ENCODE measurements around the gene STEAP2.

The STEAP2 gene

GRCh38 chr7:90224195-90224594 is 12.7 kb downstream of the STEAP2 start:
- H3K9me3 ChIP-seq (ENCODE audit: insufficient read depth, low read length): no peaks in the 10 kb centered on the region
- no peak for TF ChIP-seq SUZ12 (IDR thresholded peaks at IDR 0.05; ENCODE audit: extremely low read depth, insufficient read depth, insufficient read length)
- no peak for TF ChIP-seq YY1 (IDR thresholded peaks at IDR 0.05; ENCODE audit: insufficient read depth, insufficient read length)
- TF ChIP-seq ZNF274 (IDR thresholded peaks at IDR 0.05; ENCODE audit: low read depth, low read length): no peak
- H3K27me3 ChIP-seq (ENCODE audit: insufficient read depth, insufficient read length): no peaks in the 10 kb centered on the region
- no peaks in the 10 kb centered on the region for H3K4me1 ChIP-seq (ENCODE audit: insufficient read depth, insufficient read length)
- no peak overlapping the region for H3K9ac ChIP-seq (ENCODE audit: insufficient read length, low read depth)
- no peak overlapping the region for H3K4me3 ChIP-seq (ENCODE audit: insufficient read length, low read depth)
- DNase-seq (ENCODE audit: low read depth, low spot score): peak; percentile 77
- no peaks in the 10 kb centered on the region for H3K36me3 ChIP-seq (ENCODE audit: insufficient read depth, insufficient read length, low read length)

- H3K4me1 ChIP-seq (ENCODE audit: insufficient read depth, insufficient read length): no peaks in the 10 kb centered on the region
- DNase-seq (ENCODE audit: low read depth, low spot score): no peak
- no peaks in the 10 kb centered on the region for H3K36me3 ChIP-seq (ENCODE audit: insufficient read depth, insufficient read length, low read length)
- TF ChIP-seq YY1 (IDR thresholded peaks at IDR 0.05; ENCODE audit: insufficient read depth, insufficient read length) (no peak), ZNF274 (IDR thresholded peaks at IDR 0.05; ENCODE audit: low read depth, low read length) (no peak), SUZ12 (IDR thresholded peaks at IDR 0.05; ENCODE audit: extremely low read depth, insufficient read depth, insufficient read length) (no peak)
- no peaks in the 10 kb centered on the region for H3K9me3 ChIP-seq (ENCODE audit: insufficient read depth, low read length)
- H3K27me3 ChIP-seq (ENCODE audit: insufficient read depth, insufficient read length): no peaks in the 10 kb centered on the region
- H3K9ac ChIP-seq (ENCODE audit: insufficient read length, low read depth): no peak overlapping the region
- no peak overlapping the region for H3K4me3 ChIP-seq (ENCODE audit: insufficient read length, low read depth)
These were observed 13.6 kb downstream of the STEAP2 start for GRCh38 chr7:90225181-90225580.

GRCh38 chr7:90225601-90226000 is 14.1 kb downstream of the STEAP2 start:
- Histone ChIP-seq H3K4me3 (ENCODE audit: insufficient read length, low read depth) (no peak overlapping the region), H3K36me3 (ENCODE audit: insufficient read depth, insufficient read length, low read length) (no peaks in the 10 kb centered on the region)

GRCh38 chr7:90227259-90227658 is 15.7 kb downstream of the STEAP2 start:
- H3K36me3 ChIP-seq (ENCODE audit: insufficient read depth, insufficient read length, low read length): no peaks in the 10 kb centered on the region
- H3K9ac ChIP-seq (ENCODE audit: insufficient read length, low read depth): no peak overlapping the region
- TF ChIP-seq SUZ12 (IDR thresholded peaks at IDR 0.05; ENCODE audit: extremely low read depth, insufficient read depth, insufficient read length): no peak
- no peak for TF ChIP-seq ZNF274 (IDR thresholded peaks at IDR 0.05; ENCODE audit: low read depth, low read length)
- no peak for TF ChIP-seq YY1 (IDR thresholded peaks at IDR 0.05; ENCODE audit: insufficient read depth, insufficient read length)
- no peaks in the 10 kb centered on the region for H3K4me1 ChIP-seq (ENCODE audit: insufficient read depth, insufficient read length)
- no peaks in the 10 kb centered on the region for H3K27me3 ChIP-seq (ENCODE audit: insufficient read depth, insufficient read length)
- no peak for DNase-seq (ENCODE audit: low read depth, low spot score)
- no peaks in the 10 kb centered on the region for H3K9me3 ChIP-seq (ENCODE audit: insufficient read depth, low read length)
- no peak overlapping the region for H3K4me3 ChIP-seq (ENCODE audit: insufficient read length, low read depth)

More at GRCh38 chr7:90225601-90226000, 14.1 kb downstream of the STEAP2 start:
- DNase-seq (ENCODE audit: low read depth, low spot score): no peak
- Histone ChIP-seq H3K9ac (ENCODE audit: insufficient read length, low read depth) (no peak overlapping the region), H3K27me3 (ENCODE audit: insufficient read depth, insufficient read length) (no peaks in the 10 kb centered on the region), H3K9me3 (ENCODE audit: insufficient read depth, low read length) (no peaks in the 10 kb centered on the region), H3K4me1 (ENCODE audit: insufficient read depth, insufficient read length) (no peaks in the 10 kb centered on the region)
- no peak for TF ChIP-seq YY1 (IDR thresholded peaks at IDR 0.05; ENCODE audit: insufficient read depth, insufficient read length)
- no peak for TF ChIP-seq SUZ12 (IDR thresholded peaks at IDR 0.05; ENCODE audit: extremely low read depth, insufficient read depth, insufficient read length)
- TF ChIP-seq ZNF274 (IDR thresholded peaks at IDR 0.05; ENCODE audit: low read depth, low read length): no peak

- no peak for DNase-seq (ENCODE audit: low read depth, low spot score)
- no peaks in the 10 kb centered on the region for H3K9me3 ChIP-seq (ENCODE audit: insufficient read depth, low read length)
- H3K36me3 ChIP-seq (ENCODE audit: insufficient read depth, insufficient read length, low read length): no peaks in the 10 kb centered on the region
- no peak overlapping the region for H3K4me3 ChIP-seq (ENCODE audit: insufficient read length, low read depth)
- no peak overlapping the region for H3K9ac ChIP-seq (ENCODE audit: insufficient read length, low read depth)
- no peak for TF ChIP-seq YY1 (IDR thresholded peaks at IDR 0.05; ENCODE audit: insufficient read depth, insufficient read length)
- no peak for TF ChIP-seq ZNF274 (IDR thresholded peaks at IDR 0.05; ENCODE audit: low read depth, low read length)
- no peak for TF ChIP-seq SUZ12 (IDR thresholded peaks at IDR 0.05; ENCODE audit: extremely low read depth, insufficient read depth, insufficient read length)
- H3K27me3 ChIP-seq (ENCODE audit: insufficient read depth, insufficient read length): no peaks in the 10 kb centered on the region
- no peaks in the 10 kb centered on the region for H3K4me1 ChIP-seq (ENCODE audit: insufficient read depth, insufficient read length)
These were observed 18.1 kb downstream of the STEAP2 start for GRCh38 chr7:90229682-90230081.

DNA sequence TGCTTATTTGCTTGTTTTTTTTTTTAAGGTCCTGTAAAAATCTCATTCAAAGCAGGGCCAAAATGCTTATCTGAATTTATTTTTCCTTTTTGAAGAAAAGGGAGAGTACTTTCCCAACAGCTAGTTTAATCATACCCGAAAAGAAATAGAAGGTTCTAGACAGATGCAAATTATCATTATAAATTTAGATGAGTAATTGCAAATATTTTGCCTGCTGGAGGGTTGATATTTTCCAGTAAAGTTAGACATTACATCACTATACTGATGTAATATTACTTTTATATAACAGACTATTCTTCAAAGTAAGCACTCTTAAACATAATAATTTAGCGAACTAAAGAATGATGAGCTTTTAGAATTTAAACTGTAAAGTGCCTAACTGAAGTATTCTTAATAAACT is 19.3 kb downstream of the STEAP2 start:
- Histone ChIP-seq H3K4me3 (ENCODE audit: insufficient read length, low read depth) (no peak overlapping the region), H3K4me1 (ENCODE audit: insufficient read depth, insufficient read length) (no peaks in the 10 kb centered on the region), H3K36me3 (ENCODE audit: insufficient read depth, insufficient read length, low read length) (no peaks in the 10 kb centered on the region), H3K27me3 (ENCODE audit: insufficient read depth, insufficient read length) (no peaks in the 10 kb centered on the region), H3K9ac (ENCODE audit: insufficient read length, low read depth) (no peak overlapping the region), H3K9me3 (ENCODE audit: insufficient read depth, low read length) (no peaks in the 10 kb centered on the region)
- TF ChIP-seq SUZ12 (IDR thresholded peaks at IDR 0.05; ENCODE audit: extremely low read depth, insufficient read depth, insufficient read length) (no peak), ZNF274 (IDR thresholded peaks at IDR 0.05; ENCODE audit: low read depth, low read length) (no peak), YY1 (IDR thresholded peaks at IDR 0.05; ENCODE audit: insufficient read depth, insufficient read length) (no peak)
- DNase-seq (ENCODE audit: low read depth, low spot score): no peak

DNA sequence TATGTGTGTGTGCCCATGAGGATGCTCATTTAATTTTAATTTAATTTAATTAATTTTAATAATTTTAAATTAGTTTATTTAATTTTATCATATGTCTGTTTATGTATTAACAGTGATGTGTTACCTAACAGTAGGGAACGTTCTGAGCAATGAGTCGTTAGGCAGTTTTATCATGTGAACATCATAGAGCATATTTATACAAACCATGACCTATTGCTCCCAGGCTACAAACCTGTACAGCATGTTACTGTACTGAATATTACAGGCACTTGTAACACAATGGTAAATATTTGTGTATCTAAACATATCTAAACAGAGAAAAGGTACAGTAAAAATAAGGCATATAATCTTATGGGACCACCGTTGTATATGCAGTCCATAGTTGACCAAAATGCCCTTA is 19.8 kb downstream of the STEAP2 start:
- no peak for TF ChIP-seq ZNF274 (IDR thresholded peaks at IDR 0.05; ENCODE audit: low read depth, low read length)
- TF ChIP-seq SUZ12 (IDR thresholded peaks at IDR 0.05; ENCODE audit: extremely low read depth, insufficient read depth, insufficient read length): no peak
- no peak for TF ChIP-seq YY1 (IDR thresholded peaks at IDR 0.05; ENCODE audit: insufficient read depth, insufficient read length)
- no peak for DNase-seq (ENCODE audit: low read depth, low spot score)
- H3K36me3 ChIP-seq (ENCODE audit: insufficient read depth, insufficient read length, low read length): no peaks in the 10 kb centered on the region
- H3K9me3 ChIP-seq (ENCODE audit: insufficient read depth, low read length): no peaks in the 10 kb centered on the region
- H3K27me3 ChIP-seq (ENCODE audit: insufficient read depth, insufficient read length): no peaks in the 10 kb centered on the region
- no peaks in the 10 kb centered on the region for H3K4me1 ChIP-seq (ENCODE audit: insufficient read depth, insufficient read length)
- no peak overlapping the region for H3K9ac ChIP-seq (ENCODE audit: insufficient read length, low read depth)
- H3K4me3 ChIP-seq (ENCODE audit: insufficient read length, low read depth): no peak overlapping the region
